Endothelial cell of umbilical vein (primary cell): ENCODE results near the gene OR10C1. TPM values are rescaled to one million over a fixed set of nuclear protein-coding genes. Genes with fewer than 3 reads are reported as not detected.
"Not testable (repeated sequence)": the region's sequence is repeated elsewhere in the genome, so short reads cannot be mapped to it uniquely, and the experiment has no call there.

ENCODE experiments used
- BruUV-seq: library from RNA; stranded (reverse); fragments of 400-500 nt; replicated peaks from 2 replicates; lab custom pipeline; 2021; lab: Mats Ljungman, UMichigan
- CTCF ChIA-PET: fragments of 300-600, 350-600 bp; sonication (Branson Sonifier 250); formaldehyde crosslinking; loops from one replicate; lab custom pipeline; 2021; ENCODE audit warnings: antibody characterized with exemption, inconsistent platforms; lab: Charles Lee
- POLR2A ChIA-PET: fragments of 300-600, 350-600 bp; sonication (Branson Sonifier 250); formaldehyde crosslinking; loops from one replicate; lab custom pipeline; 2021; ENCODE audit warnings: antibody characterized with exemption, inconsistent platforms; lab: Charles Lee
- DNase-seq: peaks from one replicate; pipeline ENCODE4 v3.0.0-alpha.2; 2011; ENCODE audit warnings: low read depth, low spot score
- FAIRE-seq: peaks from 2 replicates; lab custom pipeline; 2011; peaks lifted over from hg19 to GRCh38; lab: Jason Lieb, UNC
- H2AFZ ChIP-seq: 2 replicates; pipeline ENCODE4 v1.6.0; 2012; ENCODE audit warnings: low read depth, low read length, control low read depth, inconsistent platforms
- H3K27ac ChIP-seq: 2 replicates; pipeline ENCODE4 v1.5.1; 2011; ENCODE audit warnings: low read depth, mild to moderate bottlenecking, control low read depth, low read length, moderate library complexity; ENCODE audit not compliant: insufficient read depth
- H3K27me3 ChIP-seq, 2 experiments: 2 replicates each; pipeline versions ENCODE4 v1.6.0 to v1.6.1; 2011; ENCODE audit warnings: low read length in 2 of 2, mixed read lengths in 1 of 2; ENCODE audit not compliant: control insufficient read depth in 2 of 2, insufficient read depth in 2 of 2
- H3K36me3 ChIP-seq, 2 experiments: 2 replicates in 1 of 2; 3 replicates in 1 of 2; pipeline ENCODE4 v1.5.1; 2011; ENCODE audit warnings: low read length in 2 of 2, mild to moderate bottlenecking in 1 of 2, moderate library complexity in 1 of 2; ENCODE audit not compliant: control insufficient read depth in 2 of 2, insufficient read depth in 2 of 2; ENCODE audit errors: extremely low read depth in 1 of 2
- H3K4me1 ChIP-seq: 3 replicates; pipeline ENCODE4 v1.5.1; 2011; ENCODE audit warnings: mild to moderate bottlenecking, low read length; ENCODE audit not compliant: control insufficient read depth, insufficient read depth; ENCODE audit errors: extremely low read depth
- H3K4me2 ChIP-seq: 2 replicates; pipeline ENCODE4 v1.6.1; 2011; ENCODE audit warnings: low read length, control low read depth, mixed read lengths; ENCODE audit not compliant: insufficient read depth
- H3K4me3 ChIP-seq, 3 experiments: fragments of 200-600 bp in 1 of 3; sonication (generic), shearing (Covaris generic) in 1 of 3; replicated peaks in 1 of 3; 2 replicates each; pipeline ENCODE4 v1.5.1; 2011 to 2016; ENCODE audit warnings: control low read depth in 3 of 3, low read length in 3 of 3, mild to moderate bottlenecking in 2 of 3, inconsistent platforms in 1 of 3, low read depth in 1 of 3, moderate library complexity in 1 of 3; ENCODE audit not compliant: insufficient read depth in 1 of 3
- H3K79me2 ChIP-seq: 2 replicates; pipeline ENCODE4 v1.6.0; 2012; ENCODE audit warnings: low read length, inconsistent platforms; ENCODE audit not compliant: control insufficient read depth, insufficient read depth
- H3K9ac ChIP-seq: replicated peaks from 2 replicates; pipeline ENCODE3; 2011; ENCODE audit warnings: low read length, control low read depth; ENCODE audit not compliant: insufficient read depth; ENCODE audit errors: extremely low read depth
- H3K9me1 ChIP-seq: replicated peaks from 3 replicates; pipeline ENCODE4 v1.6.0; 2011; ENCODE audit warnings: mild to moderate bottlenecking, low read length; ENCODE audit not compliant: control insufficient read depth, insufficient read depth; ENCODE audit errors: extremely low read depth
- H3K9me3 ChIP-seq: replicated peaks from 2 replicates; pipeline ENCODE4 v1.5.1; 2012; ENCODE audit warnings: low read length, inconsistent platforms; ENCODE audit not compliant: control insufficient read depth, insufficient read depth
- H4K20me1 ChIP-seq: replicated peaks from 2 replicates; pipeline ENCODE3; 2011; ENCODE audit warnings: mild to moderate bottlenecking, low read length; ENCODE audit not compliant: control insufficient read depth, insufficient read depth; ENCODE audit errors: extremely low read depth
- CTCF ChIP-seq, 2 donors: IDR thresholded peaks; 1 replicate in 1 of 2; 2 replicates in 1 of 2; pipeline ENCODE4 v1.5.1; 2011; ENCODE audit warnings: low read length in 2 of 2, mild to moderate bottlenecking in 2 of 2, moderate library complexity in 2 of 2, control low read depth in 1 of 2, inconsistent platforms in 1 of 2, low read depth in 1 of 2; ENCODE audit not compliant: insufficient read depth in 1 of 2; ENCODE audit errors: extremely low read depth in 1 of 2
- EZH2 ChIP-seq: IDR thresholded peaks from 2 replicates; pipeline ENCODE4 v1.6.1; 2012; ENCODE audit warnings: borderline replicate concordance, low read depth, mild to moderate bottlenecking, moderate library complexity, low read length, inconsistent platforms; ENCODE audit not compliant: severe bottlenecking
- FOS ChIP-seq: IDR thresholded peaks from 2 replicates; pipeline ENCODE4 v1.6.1; 2011; ENCODE audit warnings: mild to moderate bottlenecking, low read length, moderate library complexity, borderline replicate concordance; ENCODE audit not compliant: insufficient read depth
- GATA2 ChIP-seq: IDR thresholded peaks from 2 replicates; pipeline ENCODE4 v1.7.0; 2011; ENCODE audit warnings: low read depth, mild to moderate bottlenecking, moderate library complexity, mixed read lengths, low read length; ENCODE audit not compliant: insufficient read length, insufficient read depth
- JUN ChIP-seq: IDR thresholded peaks from 2 replicates; pipeline ENCODE4 v1.6.1; 2011; ENCODE audit warnings: borderline replicate concordance, low read depth; ENCODE audit not compliant: insufficient read length, insufficient read depth
- MAX ChIP-seq: IDR thresholded peaks from 2 replicates; pipeline ENCODE4 v1.6.1; 2011; ENCODE audit not compliant: insufficient read depth, insufficient read length
- MYC ChIP-seq: IDR thresholded peaks from one replicate; pipeline ENCODE4 v1.6.1; 2011; ENCODE audit warnings: mild to moderate bottlenecking, low read depth, low read length
- POLR2A ChIP-seq: IDR thresholded peaks from 2 replicates; pipeline ENCODE4 v1.6.1; 2012; ENCODE audit warnings: low read depth, mild to moderate bottlenecking, control low read depth, low read length
- POLR2AphosphoS5 ChIP-seq: IDR thresholded peaks from 2 replicates; pipeline ENCODE4 v1.6.1; 2012; ENCODE audit warnings: low read depth, mild to moderate bottlenecking, control low read depth, low read length, moderate library complexity; ENCODE audit not compliant: insufficient read depth
- dilution Hi-C: fragments of 300-500 bp; cut with MboI; formaldehyde crosslinking; loops from one replicate; pipeline ENCODE4 v1.15.0; 2019; ENCODE audit warnings: low sequenced_read_pairs; ENCODE audit not compliant: extremely low pct_ligation_motif_present
- intact Hi-C: fragments of 100-400 bp; cut with micrococcal nuclease; formaldehyde crosslinking; loops from one replicate; pipeline ENCODE4 v1.10.0; 2022
- polyA plus RNA-seq, 4 experiments: library from polyadenylated mRNA; depleted of rRNA in 3 of 4; stranded (reverse) in 3 of 4; unstranded in 1 of 4; fragments of >200 nt; gene quantifications; 2 replicates each; pipeline versions ENCODE4 v1.2.1 to v1.2.3, GENCODE V29; 2011 to 2012; ENCODE audit warnings: missing spikeins in 1 of 4
- total RNA-seq: library from RNA; stranded (reverse); gene quantifications from 2 replicates; pipeline ENCODE4 v1.2.3, GENCODE V29; 2021

The OR10C1 gene
- total and polyA plus RNA-seq, 2 donors (not counting 3 experiments of a cell fraction or from before 2014, with no cell fraction given): not detected

GRCh38 chr6:29426654-29427053, 12.5 kb upstream of the OR10C1 start:
- Histone ChIP-seq H3K9ac (no peak overlapping the region), H3K4me1 (no peaks in the 10 kb centered on the region), H2AFZ (no peak overlapping the region), H4K20me1 (no peaks in the 10 kb centered on the region), H3K4me2 (no peak overlapping the region), H3K79me2 (no peaks in the 10 kb centered on the region), H3K27me3 (no peaks in the 10 kb centered on the region), H3K9me3 (no peaks in the 10 kb centered on the region), H3K27ac (no peak overlapping the region), H3K36me3 (no peaks in the 10 kb centered on the region), H3K4me3 (no peak overlapping the region), H3K9me1 (no peaks in the 10 kb centered on the region)
- FAIRE-seq (no peak), DNase-seq (no peak)
- CTCF ChIA-PET: no interaction called here
- POLR2A ChIA-PET: no interaction called here
- no TSS peak for BruUV-seq
- dilution Hi-C loops: no loop called here
- intact Hi-C loops: no loop called here
- TF ChIP-seq POLR2AphosphoS5: no peak
- no peak for TF ChIP-seq FOS
- no peak for TF ChIP-seq CTCF (IDR thresholded peaks at IDR 0.05; ENCODE audit: extremely low read depth in 1 of 2, insufficient read depth in 1 of 2, low read depth in 1 of 2, low read length in 2 of 2)
- TF ChIP-seq MYC: no peak
- TF ChIP-seq JUN: no peak
- TF ChIP-seq GATA2: no peak
- no peak for TF ChIP-seq MAX
- no peak for TF ChIP-seq POLR2A
- no peak for TF ChIP-seq EZH2

GRCh38 chr6:29436730-29437129, 2.4 kb upstream of the OR10C1 start:
- dilution Hi-C loops, H4K20me1 ChIP-seq, BruUV-seq, H3K27ac ChIP-seq, H3K9ac ChIP-seq, H3K36me3 ChIP-seq, DNase-seq, POLR2A ChIA-PET, H3K79me2 ChIP-seq, H3K27me3 ChIP-seq, H3K9me3 ChIP-seq, H2AFZ ChIP-seq, intact Hi-C loops, FAIRE-seq, H3K4me3 ChIP-seq, CTCF ChIA-PET, H3K9me1 ChIP-seq, H3K4me2 ChIP-seq, H3K4me1 ChIP-seq: not testable (repeated sequence)
